GM20000 (cell line): ENCODE data around the gene MYO7B.

Experiments
- DNase-seq: peaks from one replicate; pipeline ENCODE4 v3.0.0; 2012; ENCODE audit warnings: low spot score
- TF ChIP-seq, protein P1 (sequence below): IDR thresholded peaks from 2 replicates; pipeline ENCODE4 v1.5.1; 2012; ENCODE audit warnings: mild to moderate bottlenecking, control low read depth; ENCODE audit errors: extremely low read depth, missing control alignments

Gene MYO7B

GRCh38 chr2:127640082-127641072, 104.9 kb downstream of the MYO7B start:
- DNase-seq, result peak; percentile 76

DNA sequence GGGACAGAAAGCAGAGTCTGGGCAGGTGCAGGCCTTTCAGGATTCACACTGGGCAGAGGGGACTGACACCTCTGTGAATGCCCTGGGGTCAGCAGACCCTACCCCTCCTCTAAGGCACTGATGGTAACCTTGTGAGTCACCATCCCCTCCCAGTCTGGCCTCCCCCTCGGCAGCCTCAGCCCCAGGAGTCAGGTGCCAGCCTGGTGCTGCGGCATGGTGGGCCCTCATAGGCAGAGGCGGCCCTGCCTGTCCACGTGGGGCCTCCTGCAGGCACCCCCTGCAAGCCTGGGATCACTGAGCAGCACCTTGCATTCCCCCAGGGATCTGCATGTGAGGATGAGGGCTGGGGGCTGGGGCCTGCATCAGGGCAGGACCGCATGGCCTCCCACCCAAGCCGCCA, 105.7 kb downstream of the MYO7B start:
- TF ChIP-seq, protein P1, sequence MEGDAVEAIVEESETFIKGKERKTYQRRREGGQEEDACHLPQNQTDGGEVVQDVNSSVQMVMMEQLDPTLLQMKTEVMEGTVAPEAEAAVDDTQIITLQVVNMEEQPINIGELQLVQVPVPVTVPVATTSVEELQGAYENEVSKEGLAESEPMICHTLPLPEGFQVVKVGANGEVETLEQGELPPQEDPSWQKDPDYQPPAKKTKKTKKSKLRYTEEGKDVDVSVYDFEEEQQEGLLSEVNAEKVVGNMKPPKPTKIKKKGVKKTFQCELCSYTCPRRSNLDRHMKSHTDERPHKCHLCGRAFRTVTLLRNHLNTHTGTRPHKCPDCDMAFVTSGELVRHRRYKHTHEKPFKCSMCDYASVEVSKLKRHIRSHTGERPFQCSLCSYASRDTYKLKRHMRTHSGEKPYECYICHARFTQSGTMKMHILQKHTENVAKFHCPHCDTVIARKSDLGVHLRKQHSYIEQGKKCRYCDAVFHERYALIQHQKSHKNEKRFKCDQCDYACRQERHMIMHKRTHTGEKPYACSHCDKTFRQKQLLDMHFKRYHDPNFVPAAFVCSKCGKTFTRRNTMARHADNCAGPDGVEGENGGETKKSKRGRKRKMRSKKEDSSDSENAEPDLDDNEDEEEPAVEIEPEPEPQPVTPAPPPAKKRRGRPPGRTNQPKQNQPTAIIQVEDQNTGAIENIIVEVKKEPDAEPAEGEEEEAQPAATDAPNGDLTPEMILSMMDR, result no peak
- no peak for DNase-seq

More at GRCh38 chr2:127640082-127641072, 104.9 kb downstream of the MYO7B start:
- TF ChIP-seq, protein P1, result no peak

GRCh38 chr2:127641846-127642507, 106.5 kb downstream of the MYO7B start:
- TF ChIP-seq, protein P1, result no peak
- DNase-seq, result no peak

GRCh38 chr2:127642706-127643438, 107.4 kb downstream of the MYO7B start:
- TF ChIP-seq, protein P1, result no peak
- DNase-seq, result no peak

DNA sequence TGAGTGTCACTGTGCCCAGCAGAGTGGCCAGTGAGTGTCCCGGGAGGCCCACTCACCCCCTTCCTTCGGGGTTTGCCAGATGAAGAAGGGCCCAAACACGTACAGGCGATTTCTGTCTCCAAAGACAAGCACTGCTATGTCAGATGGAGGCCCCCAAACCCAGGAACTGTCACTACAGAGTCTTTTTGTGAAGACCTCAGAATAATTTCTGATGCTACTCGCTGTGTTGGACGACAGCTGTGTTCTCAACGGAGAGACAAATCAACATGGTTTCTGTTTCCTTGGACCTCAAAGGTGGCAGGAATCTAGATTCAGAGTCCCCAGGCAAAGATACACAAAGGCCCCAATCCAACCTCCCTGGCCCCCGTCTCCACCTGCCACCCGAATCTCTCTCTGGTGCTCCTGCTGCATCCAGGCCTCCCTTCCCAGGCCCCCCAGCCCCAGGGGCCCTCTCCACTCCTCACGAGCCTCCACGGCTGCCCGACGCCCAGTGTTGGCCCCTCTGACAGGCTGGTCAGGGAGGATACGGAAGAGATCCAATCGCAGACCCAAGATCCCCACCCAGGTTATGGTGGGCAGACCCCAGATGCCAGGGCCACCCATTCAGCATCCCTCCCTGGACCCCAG, 108.1 kb downstream of the MYO7B start:
- TF ChIP-seq, protein P1, result no peak
- DNase-seq, result no peak

DNA sequence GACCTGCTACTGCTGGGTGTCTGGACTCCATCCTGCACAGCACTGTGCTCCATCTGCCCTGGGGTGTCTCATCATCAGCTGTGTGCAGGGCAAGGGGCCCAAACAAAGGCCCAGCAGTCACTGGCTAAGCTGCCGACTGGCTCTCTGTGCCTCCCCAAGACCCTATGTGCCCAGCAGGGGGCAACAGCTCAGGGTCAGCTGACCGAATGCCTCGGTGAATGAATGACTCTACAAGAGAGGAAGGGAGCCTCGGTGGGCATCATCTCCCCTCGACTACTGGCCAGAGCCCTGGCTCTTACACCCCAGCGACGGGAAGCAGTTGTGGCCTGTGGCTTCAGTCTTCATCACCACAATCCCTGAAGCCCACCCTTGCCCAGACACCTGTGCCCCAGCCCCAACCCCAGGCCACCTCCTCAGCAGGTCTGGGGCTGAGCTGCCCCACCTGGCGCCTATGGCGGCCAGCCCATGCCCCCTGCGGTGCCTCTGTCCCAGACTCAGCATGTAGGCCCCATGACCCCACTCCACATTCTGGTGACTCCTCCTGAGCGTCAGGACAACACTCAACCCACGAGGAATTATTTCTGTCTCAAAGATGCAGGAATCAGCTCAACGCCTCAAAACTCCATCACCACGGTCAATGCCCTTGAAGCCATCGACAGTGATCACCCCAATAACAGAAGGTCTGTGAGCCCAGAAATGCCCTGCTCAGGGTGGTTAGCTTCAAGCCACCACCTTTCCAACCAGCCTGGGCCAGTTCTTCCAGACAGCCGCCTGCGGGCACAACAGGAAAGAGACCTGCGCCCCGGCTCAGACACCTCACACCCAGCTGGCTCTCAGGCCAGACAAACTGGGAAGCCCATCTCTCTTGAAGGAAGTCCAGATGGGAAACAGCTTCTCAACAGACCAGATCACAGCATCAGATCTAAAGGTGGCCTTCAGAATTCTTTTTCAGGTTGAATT, 108.9 kb downstream of the MYO7B start:
- DNase-seq, result no peak
- TF ChIP-seq, protein P1, result no peak
